ENCODE results near the gene RBMS3. TPM values are rescaled to one million over a fixed set of nuclear protein-coding genes. Genes with fewer than 3 reads are reported as not detected.

RBMS3 gene
- total RNA-seq, 1 donor from 2014 or later: 0.47 TPM

DNA sequence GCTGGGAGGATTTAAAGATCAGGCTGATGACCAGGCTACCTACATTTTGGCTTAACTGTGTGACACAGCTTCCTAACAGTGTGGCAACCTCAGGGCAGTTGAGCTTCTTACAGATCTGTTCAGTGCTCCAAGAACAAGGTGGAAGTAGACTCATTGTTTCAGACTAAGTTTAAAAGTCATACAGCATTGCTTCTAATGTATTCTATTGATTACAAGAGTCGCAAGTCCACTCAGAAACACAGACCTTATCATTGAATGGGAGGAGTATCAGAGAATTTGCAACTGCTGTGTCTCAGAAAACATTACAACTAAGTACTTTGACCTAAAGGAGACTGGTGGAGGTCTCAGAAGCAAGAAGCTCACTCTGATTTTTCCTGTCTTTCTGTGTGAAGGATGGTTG is 746.0 kb downstream of the RBMS3 start:
- no peaks in the 10 kb centered on the region for H3K36me3 Mint-ChIP-seq
- H3K4me1 Mint-ChIP-seq: no peaks in the 10 kb centered on the region

DNA sequence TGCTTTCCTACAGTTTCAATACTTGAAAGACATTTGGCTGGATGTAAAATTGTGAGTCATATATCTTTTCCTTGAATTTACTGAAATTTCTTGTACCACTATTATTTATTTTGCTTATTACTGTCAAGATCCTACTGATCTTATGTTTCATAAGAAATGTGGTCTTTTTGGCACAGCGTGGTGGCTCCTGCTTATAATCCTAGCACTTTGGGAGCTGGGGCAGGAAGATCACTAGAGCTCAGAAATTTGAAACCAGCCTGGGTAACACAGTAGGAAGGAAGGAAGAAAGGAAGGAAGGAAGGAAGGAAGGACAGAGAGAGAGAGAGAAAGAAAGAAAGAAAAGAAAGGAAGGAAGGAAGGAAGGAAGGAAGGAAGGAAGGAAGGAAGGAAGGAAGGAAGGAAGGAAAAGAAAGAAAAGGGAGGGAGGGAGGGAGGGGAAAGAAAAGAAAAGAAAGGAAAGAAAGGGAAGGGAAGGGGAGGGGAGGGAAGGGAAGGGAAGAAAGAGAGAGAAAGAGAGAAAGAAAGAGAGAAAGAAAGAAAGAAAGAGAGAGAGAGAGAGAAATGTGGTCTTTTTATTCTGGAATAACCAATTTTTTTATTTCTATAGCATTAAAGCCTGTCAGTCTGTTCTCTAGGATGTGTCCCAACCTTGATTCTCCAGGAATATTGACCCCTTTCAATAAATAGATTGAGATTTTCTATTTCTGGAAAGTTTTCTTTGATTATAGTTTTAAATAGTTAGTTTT is 753.5 kb downstream of the RBMS3 start:
- Histone ChIP-seq H3F3A (ENCODE audit: low read depth) (no peaks in the 10 kb centered on the region), H3K36me3 (no peaks in the 10 kb centered on the region), H3K9me3 (ENCODE audit: low read depth) (no peaks in the 10 kb centered on the region), H3K4me1 (no peaks in the 10 kb centered on the region), H3K4me2 (no peak overlapping the region), H3K9ac (no peak overlapping the region), H3K27me3 (no peaks in the 10 kb centered on the region), H3K79me2 (ENCODE audit: low read depth) (no peaks in the 10 kb centered on the region), H3K4me3 (no peak overlapping the region), H2AFZ (replicated peaks) (no peak overlapping the region), H4K20me1 (ENCODE audit: low read depth) (no peaks in the 10 kb centered on the region), H3K27ac (no peak overlapping the region)
- H3K36me3 Mint-ChIP-seq: no peaks in the 10 kb centered on the region
- no peaks in the 10 kb centered on the region for H3K4me1 Mint-ChIP-seq
- H3K27ac Mint-ChIP-seq: no peak overlapping the region
- H3K9me3 Mint-ChIP-seq: peaks cover 5% of the 10 kb centered on the region
- no peak for DNase-seq (ENCODE audit: low spot score)
- TF ChIP-seq EZH2 (IDR thresholded peaks at IDR 0.05): no peak
- TF ChIP-seq, protein P1, sequence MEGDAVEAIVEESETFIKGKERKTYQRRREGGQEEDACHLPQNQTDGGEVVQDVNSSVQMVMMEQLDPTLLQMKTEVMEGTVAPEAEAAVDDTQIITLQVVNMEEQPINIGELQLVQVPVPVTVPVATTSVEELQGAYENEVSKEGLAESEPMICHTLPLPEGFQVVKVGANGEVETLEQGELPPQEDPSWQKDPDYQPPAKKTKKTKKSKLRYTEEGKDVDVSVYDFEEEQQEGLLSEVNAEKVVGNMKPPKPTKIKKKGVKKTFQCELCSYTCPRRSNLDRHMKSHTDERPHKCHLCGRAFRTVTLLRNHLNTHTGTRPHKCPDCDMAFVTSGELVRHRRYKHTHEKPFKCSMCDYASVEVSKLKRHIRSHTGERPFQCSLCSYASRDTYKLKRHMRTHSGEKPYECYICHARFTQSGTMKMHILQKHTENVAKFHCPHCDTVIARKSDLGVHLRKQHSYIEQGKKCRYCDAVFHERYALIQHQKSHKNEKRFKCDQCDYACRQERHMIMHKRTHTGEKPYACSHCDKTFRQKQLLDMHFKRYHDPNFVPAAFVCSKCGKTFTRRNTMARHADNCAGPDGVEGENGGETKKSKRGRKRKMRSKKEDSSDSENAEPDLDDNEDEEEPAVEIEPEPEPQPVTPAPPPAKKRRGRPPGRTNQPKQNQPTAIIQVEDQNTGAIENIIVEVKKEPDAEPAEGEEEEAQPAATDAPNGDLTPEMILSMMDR (IDR thresholded peaks at IDR 0.05): no peak
- no peak for TF ChIP-seq EZH2phosphoT487 (IDR thresholded peaks at IDR 0.05)
- H3K4me3 Mint-ChIP-seq: no peak overlapping the region
- H3K27me3 Mint-ChIP-seq (ENCODE audit: insufficient read depth, low read depth): peaks cover 1% of the 10 kb centered on the region

More for the DNA sequence above, 746.0 kb downstream of the RBMS3 start:
- Mint-ChIP-seq H3K27ac (no peak overlapping the region), H3K4me3 (no peak overlapping the region), H3K9me3 (no peaks in the 10 kb centered on the region), H3K27me3 (ENCODE audit: insufficient read depth, low read depth) (no peaks in the 10 kb centered on the region)
- H3K4me3 ChIP-seq: no peak overlapping the region
- no peaks in the 10 kb centered on the region for H3K4me1 ChIP-seq
- no peaks in the 10 kb centered on the region for H3K9me3 ChIP-seq (ENCODE audit: low read depth)
- H3K4me2 ChIP-seq: no peak overlapping the region
- H3K9ac ChIP-seq: no peak overlapping the region
- no peaks in the 10 kb centered on the region for H3F3A ChIP-seq (ENCODE audit: low read depth)
- no peaks in the 10 kb centered on the region for H4K20me1 ChIP-seq (ENCODE audit: low read depth)
- no peaks in the 10 kb centered on the region for H3K79me2 ChIP-seq (ENCODE audit: low read depth)
- H3K27me3 ChIP-seq: no peaks in the 10 kb centered on the region
- no peak for TF ChIP-seq EZH2 (IDR thresholded peaks at IDR 0.05)
- TF ChIP-seq EZH2phosphoT487 (IDR thresholded peaks at IDR 0.05): no peak
- TF ChIP-seq, protein P1 (IDR thresholded peaks at IDR 0.05): no peak
- no peak for DNase-seq (ENCODE audit: low spot score)
- H3K27ac ChIP-seq: no peak overlapping the region
- H2AFZ ChIP-seq (replicated peaks): no peak overlapping the region
- H3K36me3 ChIP-seq: no peaks in the 10 kb centered on the region

DNA sequence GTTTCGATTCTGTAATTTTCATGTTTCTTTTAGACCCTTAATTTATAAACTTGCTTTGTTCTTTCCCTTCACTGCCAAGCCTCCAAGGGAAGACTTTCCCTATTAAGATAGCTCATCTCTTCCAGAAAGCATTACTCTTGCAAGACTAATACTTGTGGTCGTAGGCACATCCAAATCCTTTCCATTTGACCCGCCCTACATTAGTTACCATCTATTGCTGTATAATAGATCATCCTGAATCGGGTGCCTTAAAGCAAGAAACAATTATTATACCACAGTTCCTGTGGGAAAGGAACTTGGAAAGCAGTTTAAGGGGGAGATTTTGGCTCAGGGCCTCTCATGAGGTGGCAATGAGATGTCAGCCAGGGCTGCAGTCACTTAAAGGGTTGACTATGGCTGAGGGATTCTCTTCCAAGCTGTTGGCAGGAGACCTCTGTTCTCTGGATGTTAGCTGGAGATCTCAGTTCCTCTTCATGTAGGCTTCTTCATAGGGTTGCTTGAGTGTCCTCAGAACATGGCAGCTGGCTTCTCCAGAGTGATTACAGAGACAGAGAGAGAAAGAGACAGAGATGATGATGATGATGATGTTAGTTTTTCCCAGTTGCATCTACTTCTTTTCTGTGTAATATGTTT is 755.2 kb downstream of the RBMS3 start:
- Mint-ChIP-seq H3K36me3 (peaks cover 2% of the 10 kb centered on the region), H3K4me3 (no peak overlapping the region), H3K27ac (no peak overlapping the region), H3K9me3 (peaks cover 12% of the 10 kb centered on the region), H3K4me1 (no peaks in the 10 kb centered on the region), H3K27me3 (ENCODE audit: insufficient read depth, low read depth) (peaks cover 3% of the 10 kb centered on the region)
- Histone ChIP-seq H3K4me3 (no peak overlapping the region), H3K9ac (no peak overlapping the region), H3K4me2 (no peak overlapping the region), H4K20me1 (ENCODE audit: low read depth) (no peaks in the 10 kb centered on the region), H3K9me3 (ENCODE audit: low read depth) (no peaks in the 10 kb centered on the region), H3K36me3 (no peaks in the 10 kb centered on the region), H3K79me2 (ENCODE audit: low read depth) (no peaks in the 10 kb centered on the region), H3K27me3 (no peaks in the 10 kb centered on the region), H2AFZ (replicated peaks) (no peak overlapping the region), H3K4me1 (no peaks in the 10 kb centered on the region), H3F3A (ENCODE audit: low read depth) (no peaks in the 10 kb centered on the region), H3K27ac (no peak overlapping the region)
- DNase-seq (ENCODE audit: low spot score): no peak
- TF ChIP-seq EZH2 (IDR thresholded peaks at IDR 0.05) (no peak), EZH2phosphoT487 (IDR thresholded peaks at IDR 0.05) (no peak)
- TF ChIP-seq, protein P1 (IDR thresholded peaks at IDR 0.05): no peak
